NCI-H1105 (cell line): Measurements from ENCODE around the gene BCL3.
"Not testable (repeated sequence)": the region's sequence is repeated elsewhere in the genome, so short reads cannot be mapped to it uniquely, and the experiment has no call there.

Experiments
- DNase-seq: peaks from one replicate; lab custom pipeline; 2025; lab: John Stamatoyannopoulos, UW

The BCL3 gene

DNA sequence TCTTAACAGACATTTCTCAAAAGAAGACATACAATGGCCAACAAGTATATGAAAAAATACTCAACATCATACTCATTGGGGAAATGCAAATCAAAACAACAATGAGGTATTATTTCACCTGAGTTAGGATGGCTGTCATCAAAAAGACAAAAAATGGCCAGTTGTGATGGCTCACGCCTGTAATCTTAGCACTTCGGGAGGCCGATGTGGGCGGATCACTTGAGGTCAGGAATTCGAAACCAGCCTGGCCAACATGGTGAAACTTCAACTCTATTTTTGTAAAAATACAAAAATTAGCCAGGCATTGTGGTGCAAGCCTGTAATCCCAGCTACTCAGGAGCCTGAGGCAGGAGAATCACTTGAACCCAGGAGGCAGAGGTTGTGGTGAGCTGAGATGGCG, 27.6 kb upstream of the BCL3 start:
- DNase-seq = no peak

DNA sequence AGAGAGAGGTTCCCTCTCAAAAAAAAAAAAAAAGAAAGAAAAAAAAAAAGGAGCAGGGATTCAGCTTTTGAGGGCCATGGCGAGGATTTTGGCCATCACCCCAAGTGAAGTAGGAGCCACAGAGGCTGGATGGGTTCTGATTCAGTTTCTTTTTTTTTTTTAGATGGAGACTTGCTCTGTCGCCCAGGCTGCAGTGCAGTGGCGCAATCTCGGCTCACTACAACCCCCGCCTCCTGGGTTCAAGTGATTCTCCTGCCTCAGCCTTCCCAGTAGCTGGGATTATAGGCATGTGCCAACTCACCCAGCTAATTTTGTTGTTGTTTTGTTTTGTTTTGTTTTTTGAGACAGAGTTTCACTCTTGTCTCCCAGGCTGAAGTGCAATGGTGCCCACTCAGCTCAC, 27.1 kb upstream of the BCL3 start:
- DNase-seq = not testable (repeated sequence)

DNA sequence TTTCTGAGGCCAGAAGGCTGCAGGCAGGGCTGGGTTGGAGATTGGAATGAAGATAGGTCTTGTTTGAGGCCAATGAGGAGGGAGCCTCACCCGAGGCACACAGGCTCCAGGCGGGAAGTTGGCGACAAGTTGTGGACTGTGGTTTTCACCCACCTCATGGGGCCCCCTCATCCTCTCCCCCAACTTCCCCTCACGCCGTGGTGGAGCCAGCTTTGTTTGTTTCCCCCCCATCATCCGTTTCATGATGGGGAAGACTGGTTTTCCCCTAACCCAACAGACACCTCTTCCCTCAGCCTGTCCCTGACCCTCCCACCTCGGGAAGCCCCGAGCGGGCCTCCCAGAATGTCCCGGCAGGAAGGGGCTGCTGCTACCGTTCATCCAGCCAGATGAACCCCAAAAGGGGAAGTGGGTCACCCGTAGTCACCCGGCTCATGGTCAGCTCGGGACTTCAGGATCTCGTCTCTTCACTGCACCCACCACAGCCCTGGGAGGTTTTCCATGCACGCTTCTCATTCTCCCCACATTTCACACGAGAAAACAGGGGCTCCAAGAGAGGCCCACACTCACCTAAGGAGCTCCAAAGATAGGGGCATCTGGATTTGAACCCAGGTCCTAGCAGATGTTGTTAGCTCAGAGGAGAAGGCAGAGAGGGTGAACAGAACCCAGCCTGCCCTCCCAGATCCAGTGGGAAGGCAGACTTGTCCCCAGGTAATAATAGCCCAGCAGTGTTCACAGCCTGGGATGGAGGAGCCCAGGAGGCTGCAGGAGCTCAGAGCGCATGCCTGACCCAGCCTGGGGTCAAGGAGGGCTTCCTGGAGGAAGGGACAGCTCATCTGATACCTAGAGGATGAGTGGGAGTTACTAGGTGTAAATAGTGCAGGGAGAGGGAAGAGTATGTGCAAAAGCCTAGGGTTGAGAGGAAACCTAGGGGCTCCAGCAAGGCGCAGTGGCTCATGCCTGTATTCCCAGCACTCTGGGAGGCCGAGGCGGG, 26.1 kb upstream of the BCL3 start:
- DNase-seq = no peak

DNA sequence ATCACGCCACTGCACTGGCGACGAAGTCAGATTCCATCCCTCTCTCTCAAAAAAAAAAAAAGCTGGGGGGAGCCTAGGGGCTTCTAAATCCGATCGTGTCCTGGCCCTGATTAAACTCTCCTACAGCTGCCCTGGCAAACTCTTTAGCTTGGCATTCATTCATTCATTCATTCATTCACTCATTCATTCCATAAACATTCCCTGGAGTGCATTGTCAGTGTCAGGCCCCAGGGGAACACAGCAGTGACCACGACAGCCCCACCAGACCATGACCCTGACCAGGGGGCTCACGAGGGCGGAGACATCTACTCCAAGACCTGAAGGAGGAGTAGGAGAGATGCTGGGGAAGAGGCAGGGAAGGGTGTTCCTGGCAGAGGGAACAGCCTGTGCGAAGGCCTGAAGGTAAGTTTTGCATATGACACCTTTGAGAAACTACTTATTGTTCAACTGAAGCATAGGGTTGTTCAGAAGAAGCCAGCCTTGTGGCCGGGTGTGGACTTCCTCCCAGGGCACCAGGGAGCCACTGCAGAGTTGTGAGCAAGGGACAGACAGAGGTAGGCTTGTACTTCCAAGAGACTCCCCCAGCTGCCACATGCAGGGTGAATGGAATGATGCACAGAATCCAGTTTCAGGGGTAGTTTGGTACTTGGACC, 25.1 kb upstream of the BCL3 start:
- no peak for DNase-seq

GRCh38 chr19:44723952-44724319, 24.6 kb upstream of the BCL3 start:
- peak; percentile 58 for DNase-seq

GRCh38 chr19:44725251-44725650, 23.3 kb upstream of the BCL3 start:
- DNase-seq = no peak

DNA sequence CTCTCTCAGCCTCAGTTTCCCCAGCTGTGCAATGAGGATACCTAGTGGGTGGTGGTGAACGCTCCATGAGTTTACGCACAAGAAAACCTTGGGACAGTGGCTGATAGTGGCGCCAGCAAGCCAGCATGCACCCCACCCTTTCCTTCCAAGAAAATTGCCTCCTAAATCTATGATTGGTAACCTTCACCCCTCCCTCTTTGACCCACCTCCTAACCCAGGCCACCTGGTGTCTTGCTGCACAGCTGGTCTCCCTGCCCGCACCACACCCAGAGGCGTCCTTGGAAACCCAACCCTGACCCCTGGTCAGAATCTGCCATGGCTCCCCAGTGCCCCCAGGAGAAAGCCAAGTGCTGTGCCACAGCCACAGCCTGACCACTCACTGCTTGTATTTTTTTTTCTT, 22.8 kb upstream of the BCL3 start:
- DNase-seq = no peak

- DNase-seq = no peak
Observed at GRCh38 chr19:44726465-44726864, 22.0 kb upstream of the BCL3 start.

GRCh38 chr19:44728178-44728577, 20.3 kb upstream of the BCL3 start:
- no peak for DNase-seq

GRCh38 chr19:44729516-44730033, 18.9 kb upstream of the BCL3 start:
- DNase-seq = no peak

DNA sequence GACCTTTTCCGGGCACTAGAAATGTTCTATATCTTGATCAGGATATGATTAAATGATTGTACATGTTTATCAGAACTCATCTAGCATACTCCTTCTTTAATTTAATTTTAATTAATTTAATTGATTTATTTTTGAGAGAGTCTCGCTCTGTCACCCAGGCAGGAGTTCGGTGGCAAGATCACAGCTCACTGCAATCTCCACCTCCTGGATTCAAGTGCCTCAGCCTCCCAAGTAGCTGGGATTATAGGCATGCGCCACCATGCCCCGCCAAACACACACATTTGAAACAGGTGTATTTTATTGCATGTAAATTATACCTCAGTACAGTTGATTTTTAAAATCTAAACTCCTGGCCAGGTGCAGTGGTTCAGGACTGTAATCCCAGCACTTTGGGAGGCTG, 17.4 kb upstream of the BCL3 start:
- no peak for DNase-seq

- DNase-seq = no peak
Observed at GRCh38 chr19:44731622-44732021, 16.9 kb upstream of the BCL3 start.

GRCh38 chr19:44732235-44733014, 16.1 kb upstream of the BCL3 start:
- no peak for DNase-seq

GRCh38 chr19:44734357-44734756, 14.2 kb upstream of the BCL3 start:
- DNase-seq = no peak

GRCh38 chr19:44735011-44735410, 13.5 kb upstream of the BCL3 start:
- DNase-seq = no peak

DNA sequence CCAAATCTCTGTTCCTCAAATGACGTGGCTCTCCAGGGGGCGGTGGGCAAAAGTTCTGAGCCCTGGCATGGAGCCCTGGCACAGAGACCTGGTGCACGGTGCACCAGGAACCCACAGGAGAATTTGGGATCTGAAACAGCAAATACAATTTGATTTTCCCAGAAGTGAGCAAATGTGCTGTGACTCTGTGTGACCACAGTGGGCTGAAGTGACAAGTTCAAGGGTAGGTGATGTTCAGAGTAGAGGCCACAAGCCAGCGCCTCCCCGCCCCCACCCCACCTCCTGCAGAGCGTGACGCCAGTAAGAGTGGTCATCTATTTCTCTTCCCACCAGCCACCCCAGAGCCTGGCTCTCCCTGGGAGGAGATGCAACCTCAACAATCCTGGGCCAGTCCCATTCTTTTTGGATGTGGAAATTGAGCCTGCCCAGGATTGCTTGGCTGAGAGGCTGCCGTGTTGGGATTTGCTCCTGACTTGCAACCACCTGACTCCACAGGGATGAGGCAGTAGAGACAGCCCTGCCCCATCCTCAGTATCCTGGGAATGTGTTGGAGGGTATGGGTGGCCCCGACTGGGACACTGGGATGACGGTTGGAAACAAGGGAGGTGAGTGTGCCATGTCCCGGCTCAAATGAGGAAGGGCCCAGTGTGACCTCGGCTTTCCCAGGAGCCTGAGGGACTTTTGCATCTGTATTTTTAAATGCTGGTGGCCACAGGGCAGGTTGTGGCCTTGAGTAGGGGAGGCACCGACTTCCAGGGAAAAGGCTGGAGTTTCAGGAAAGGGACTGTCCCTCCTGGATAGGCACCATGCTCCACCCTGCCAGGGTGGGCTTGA, 11.1 kb upstream of the BCL3 start:
- DNase-seq = no peak

- no peak for DNase-seq
Observed at GRCh38 chr19:44738136-44738535, 10.4 kb upstream of the BCL3 start.

- no peak for DNase-seq
Observed at GRCh38 chr19:44738603-44739558, 9.6 kb upstream of the BCL3 start.

GRCh38 chr19:44740351-44740824, 8.1 kb upstream of the BCL3 start:
- DNase-seq = no peak

GRCh38 chr19:44741258-44741731, 7.2 kb upstream of the BCL3 start:
- no peak for DNase-seq
